Measurements from ENCODE around the gene KMT2C. TPM values are rescaled to one million over a fixed set of nuclear protein-coding genes. Genes with fewer than 3 reads are reported as not detected.

Gene KMT2C
- total and polyA plus RNA-seq, 2 of the 8 experiments (the other 6 are each of a cell fraction or from before 2014, with no cell fraction given): 9.1 to 40.8 TPM

GRCh38 chr7:152144557-152145245, 291.1 kb downstream of the KMT2C start:
- no peak overlapping the region for H2BK20ac ChIP-seq (ENCODE audit: low read length)
- no peak overlapping the region for H3K56ac ChIP-seq (replicated peaks; ENCODE audit: insufficient read length, low read depth, low read length)
- no peak overlapping the region for H2BK120ac ChIP-seq (replicated peaks; ENCODE audit: low read depth, low read length)
- H4K5ac ChIP-seq (ENCODE audit: insufficient read length, low read depth, low read length): no peak overlapping the region
- no peaks in the 10 kb centered on the region for H3K23me2 ChIP-seq (ENCODE audit: low read depth, low read length)
- no peak overlapping the region for H3K27ac ChIP-seq (ENCODE audit: low read depth, low read length)
- H3K36me3 ChIP-seq (ENCODE audit: control insufficient read depth in 2 of 4, insufficient read depth in 4 of 4, low read length in 3 of 4): peaks cover 5 to 48% (median 38%) of the 10 kb centered on the region in 4 experiments; a peak in 7 of 8 replicates
- H4K20me1 ChIP-seq (replicated peaks in 1 of 2; ENCODE audit: control insufficient read depth in 1 of 2, insufficient read depth in 2 of 2, low read length in 2 of 2): peaks cover 0 to 4% of the 10 kb centered on the region in 2 experiments
- no peak overlapping the region for H2BK12ac ChIP-seq (ENCODE audit: low read depth, low read length)
- DNase-seq (ENCODE audit: low read depth in 1 of 2, low spot score in 2 of 2): no peak
- no peak overlapping the region for H3K23ac ChIP-seq (ENCODE audit: insufficient read length)
- CTCF ChIA-PET (ENCODE audit: partially characterized antibody): interaction anchor here (0.5 to 2.0 kb wide), 19 partner anchors 9 to 117 kb away, joined by 3 to 8 read pairs (median 3); no protein-coding TSS in a partner anchor
- no peaks in the 10 kb centered on the region for H3K4me1 ChIP-seq (replicated peaks in 1 of 4; ENCODE audit: control insufficient read depth in 3 of 4, insufficient read depth in 4 of 4, low read length in 3 of 4)
- H2AK5ac ChIP-seq (ENCODE audit: low read depth, low read length): no peak overlapping the region
- no peaks in the 10 kb centered on the region for H3K27me3 ChIP-seq (replicated peaks in 1 of 4; ENCODE audit: control insufficient read depth in 3 of 4, extremely low read depth in 1 of 4, insufficient read depth in 3 of 4, low read length in 3 of 4)
- H3K9ac ChIP-seq (replicated peaks in 1 of 4; ENCODE audit: extremely low read depth in 1 of 4, low read depth in 3 of 4, low read length in 3 of 4): no peak overlapping the region
- H3K79me2 ChIP-seq (ENCODE audit: control insufficient read depth in 1 of 2, insufficient read depth in 2 of 2, low read length in 2 of 2): no peaks in the 10 kb centered on the region
- H3K4me3 ChIP-seq (ENCODE audit: extremely low read depth in 1 of 4, insufficient read depth in 2 of 4, low read depth in 3 of 4, low read length in 4 of 4): no peak overlapping the region
- H3K4me2 ChIP-seq (ENCODE audit: insufficient read depth in 1 of 2, low read depth in 2 of 2, low read length in 2 of 2): no peak overlapping the region
- H3K18ac ChIP-seq (ENCODE audit: extremely low read depth, low read length): no peak overlapping the region
- no peaks in the 10 kb centered on the region; the same call in 1 of the 2 replicates for H3K79me1 ChIP-seq (ENCODE audit: low read depth, low read length)
- no peak overlapping the region for H2BK5ac ChIP-seq (ENCODE audit: low read depth, low read length)
- H3K14ac ChIP-seq (ENCODE audit: insufficient read length): no peak overlapping the region
- WGBS, 2 experiments (ENCODE audit: extremely low coverage in 1 of 2, insufficient coverage in 1 of 2, insufficient read length in 1 of 2, insufficient replicate concordance in 2 of 2, low coverage in 1 of 2, low lambda C conversion rate in 2 of 2, missing lambda C conversion rate in 1 of 2): 91% methylated on average over 12 of the region's 12 CpGs; no CpG with 5 or more reads in 1 of the 2 experiments
- no peak overlapping the region for H4K91ac ChIP-seq (replicated peaks; ENCODE audit: insufficient read length, low read length)
- H3K4ac ChIP-seq (replicated peaks; ENCODE audit: insufficient read length, low read depth, low read length): no peak overlapping the region
- POLR2A ChIA-PET (ENCODE audit: partially characterized antibody): no interaction called here
- no peak for FAIRE-seq
- H2AFZ ChIP-seq (ENCODE audit: low read length): no peak overlapping the region
- no peak overlapping the region for H2BK15ac ChIP-seq (ENCODE audit: low read length)
- no peak overlapping the region; the same call in 1 of the 2 replicates for H4K8ac ChIP-seq (ENCODE audit: extremely low read depth, insufficient read depth, low read length)
- no peaks in the 10 kb centered on the region for H3K9me3 ChIP-seq (ENCODE audit: insufficient read depth in 2 of 2, low read depth in 1 of 2, low read length in 1 of 2)
- TF ChIP-seq SIRT6 (IDR thresholded peaks at IDR 0.05; ENCODE audit: low read length): no peak
- TF ChIP-seq SIX5 (IDR thresholded peaks at IDR 0.05; ENCODE audit: low read depth, low read length): no peak
- TF ChIP-seq POLR2AphosphoS5 (IDR thresholded peaks at IDR 0.05; ENCODE audit: low read depth, low read length): no peak
- no peak for TF ChIP-seq NANOG (IDR thresholded peaks at IDR 0.05; ENCODE audit: insufficient read depth, low read depth, low read length, poor library complexity, severe bottlenecking)
- no peak for TF ChIP-seq RBBP5 (IDR thresholded peaks at IDR 0.05; ENCODE audit: borderline replicate concordance, low read depth, low read length)
- TF ChIP-seq SP4 (IDR thresholded peaks at IDR 0.05; ENCODE audit: low read length): no peak
- no peak for TF ChIP-seq PHF8 (conservative IDR thresholded peaks at IDR 0.05; ENCODE audit: low read depth, low read length)
- TF ChIP-seq JUN (IDR thresholded peaks at IDR 0.05; ENCODE audit: low read depth, low read length): no peak
- no peak for TF ChIP-seq RFX5 (IDR thresholded peaks at IDR 0.05; ENCODE audit: borderline replicate concordance, low read depth, low read length)
- no peak for TF ChIP-seq EGR1 (IDR thresholded peaks at IDR 0.05; ENCODE audit: borderline replicate concordance, low read depth, low read length)
- TF ChIP-seq CHD1 (IDR thresholded peaks at IDR 0.05; ENCODE audit: low read depth, low read length): no peak
- no peak for TF ChIP-seq ASH2L (IDR thresholded peaks at IDR 0.05; ENCODE audit: low read length)
- TF ChIP-seq HDAC2 (IDR thresholded peaks at IDR 0.05; ENCODE audit: borderline replicate concordance in 1 of 2, low read depth in 2 of 2, low read length in 2 of 2): no peak
- TF ChIP-seq TAF7 (optimal IDR thresholded peaks at IDR 0.05; ENCODE audit: borderline replicate concordance, low read depth, low read length): no peak

All from H1 (cell line).